Neural cell (in vitro differentiated cells): ENCODE measurements around the gene TRAF2. TPM values are rescaled to one million over a fixed set of nuclear protein-coding genes. Genes with fewer than 3 reads are reported as not detected.

ENCODE experiments used
- H2AFZ ChIP-seq: fragments of 200-600, 300-800 bp; sonication (generic), shearing (Covaris generic); 2 replicates; pipeline ENCODE4 v1.6.0; 2014; ENCODE audit warnings: low read depth, mild to moderate bottlenecking, antibody characterized with exemption, low read length, moderate library complexity
- H3F3A ChIP-seq: fragments of 200-600 bp; shearing (Covaris generic); 2 replicates; pipeline ENCODE4 v1.6.1; 2016; ENCODE audit warnings: mild to moderate bottlenecking, moderate library complexity, mixed read lengths, antibody characterized with exemption, low read length; ENCODE audit not compliant: insufficient read depth, poor library complexity, severe bottlenecking
- H3K27ac ChIP-seq: fragments of 200-600, 300-800 bp; sonication (generic), shearing (Covaris generic); 2 replicates; pipeline ENCODE4 v1.5.1; 2014; ENCODE audit warnings: mild to moderate bottlenecking, low read length, moderate library complexity
- H3K27me3 ChIP-seq: fragments of 300-800, 200-600 bp; sonication (generic), shearing (Covaris generic); 2 replicates; pipeline ENCODE4 v1.6.0; 2014; ENCODE audit warnings: mild to moderate bottlenecking, low read depth, low read length, moderate library complexity; ENCODE audit not compliant: insufficient read depth
- H3K36me3 ChIP-seq: fragments of 300-800, 200-600 bp; sonication (generic), shearing (Covaris generic); 2 replicates; pipeline ENCODE4 v1.5.1; 2014; ENCODE audit warnings: mild to moderate bottlenecking, antibody characterized with exemption, low read length, moderate library complexity; ENCODE audit not compliant: insufficient read depth
- H3K4me2 ChIP-seq: fragments of 300-800, 200-600 bp; sonication (generic), shearing (Covaris generic); 2 replicates; pipeline ENCODE4 v1.6.0; 2014; ENCODE audit warnings: mild to moderate bottlenecking, low read length
- H3K4me3 ChIP-seq: fragments of 300-800, 200-600 bp; sonication (generic), shearing (Covaris generic); 2 replicates; pipeline ENCODE4 v1.5.1; 2014; ENCODE audit warnings: mild to moderate bottlenecking, low read length, moderate library complexity
- H3K79me2 ChIP-seq: fragments of 200-600 bp; shearing (Covaris generic); replicated peaks from 2 replicates; pipeline ENCODE4 v1.6.0; 2014; ENCODE audit warnings: mild to moderate bottlenecking, low read length, moderate library complexity; ENCODE audit not compliant: insufficient read depth
- H3K9ac ChIP-seq: fragments of 300-800, 200-600 bp; sonication (generic), shearing (Covaris generic); 2 replicates; pipeline ENCODE4 v1.6.1; 2016; ENCODE audit warnings: mild to moderate bottlenecking, low read length, mixed read lengths
- H3K9me2 ChIP-seq: fragments of 200-600 bp; shearing (Covaris generic); 2 replicates; pipeline ENCODE4 v1.6.1; 2016; ENCODE audit warnings: mild to moderate bottlenecking, low read length, mixed read lengths; ENCODE audit not compliant: insufficient read depth
- H3K9me3 ChIP-seq: fragments of 200-600, 300-800 bp; sonication (generic), shearing (Covaris generic); 2 replicates; pipeline ENCODE4 v1.6.1; 2016; ENCODE audit warnings: mild to moderate bottlenecking, mixed run types, low read length, moderate library complexity, mixed read lengths
- H4K20me1 ChIP-seq: fragments of 200-600 bp; shearing (Covaris generic); 2 replicates; pipeline ENCODE4 v1.6.1; 2016; ENCODE audit warnings: mild to moderate bottlenecking, mixed run types; ENCODE audit not compliant: insufficient read depth
- CTCF ChIP-seq: fragments of 450-650 bp; IDR thresholded peaks from 2 replicates; pipeline ENCODE4 v1.5.1; 2014; ENCODE audit warnings: antibody characterized with exemption, mild to moderate bottlenecking, moderate library complexity; ENCODE audit not compliant: poor library complexity, severe bottlenecking
- EP300 ChIP-seq: fragments of 450-650 bp; conservative IDR thresholded peaks from 2 replicates; pipeline ENCODE4 v1.6.1; 2014; ENCODE audit warnings: antibody characterized with exemption, mild to moderate bottlenecking, moderate library complexity; ENCODE audit not compliant: poor library complexity, severe bottlenecking
- EZH2 ChIP-seq: fragments of 200-600, 300-800 bp; shearing (Covaris generic), sonication (generic); IDR thresholded peaks from 2 replicates; pipeline ENCODE4 v1.6.1; 2014; ENCODE audit warnings: antibody characterized with exemption, low read length, borderline replicate concordance, mild to moderate bottlenecking; ENCODE audit not compliant: insufficient read depth, poor library complexity, severe bottlenecking
- MXI1 ChIP-seq: fragments of 450-650 bp; conservative IDR thresholded peaks from 2 replicates; pipeline ENCODE4 v1.6.1; 2014; ENCODE audit warnings: antibody characterized with exemption, mild to moderate bottlenecking; ENCODE audit not compliant: poor library complexity, severe bottlenecking
- POLR2AphosphoS5 ChIP-seq: IDR thresholded peaks from 2 replicates; pipeline ENCODE4 v1.6.1; 2012
- RAD21 ChIP-seq: fragments of 450-650 bp; conservative IDR thresholded peaks from 2 replicates; pipeline ENCODE4 v1.6.1; 2014; ENCODE audit warnings: antibody characterized with exemption, mild to moderate bottlenecking, moderate library complexity
- REST ChIP-seq: IDR thresholded peaks from 2 replicates; pipeline ENCODE4 v1.6.1; 2012; ENCODE audit warnings: borderline replicate concordance
- SMC3 ChIP-seq: fragments of 450-650 bp; conservative IDR thresholded peaks from 2 replicates; pipeline ENCODE4 v1.6.1; 2014; ENCODE audit warnings: antibody characterized with exemption, mild to moderate bottlenecking, moderate library complexity; ENCODE audit not compliant: poor library complexity
- TAF1 ChIP-seq: IDR thresholded peaks from 2 replicates; pipeline ENCODE4 v1.6.1; 2012; ENCODE audit warnings: low read depth
- polyA plus RNA-seq: library from polyadenylated mRNA; depleted of rRNA; stranded (reverse); fragments of >200 nt; gene quantifications from 2 replicates; pipeline ENCODE4 v1.2.3, GENCODE V29; 2014

TRAF2 gene
- polyA plus RNA-seq, 1 donor from 2014 or later, result 14.6 TPM

- H3K9me2 ChIP-seq, result no peaks in the 10 kb centered on the region
- H3K27ac ChIP-seq, result no peak overlapping the region
Observed at GRCh38 chr9:136913701-136914438, 27.6 kb downstream of the TRAF2 start.

More at GRCh38 chr9:136913701-136914438, 27.6 kb downstream of the TRAF2 start:
- no peaks in the 10 kb centered on the region for H3K27me3 ChIP-seq
- no peaks in the 10 kb centered on the region for H3K9me3 ChIP-seq
- no peak overlapping the region for H2AFZ ChIP-seq
- H3K4me2 ChIP-seq, result no peak overlapping the region
- no peak overlapping the region for H3K4me3 ChIP-seq
- H4K20me1 ChIP-seq, result no peaks in the 10 kb centered on the region
- H3K9ac ChIP-seq, result no peak overlapping the region
- no peaks in the 10 kb centered on the region for H3K36me3 ChIP-seq
- no peak for TF ChIP-seq EP300
- no peak for TF ChIP-seq CTCF
- no peak for TF ChIP-seq SMC3
- no peak for TF ChIP-seq POLR2AphosphoS5
- no peak for TF ChIP-seq REST
- no peak for TF ChIP-seq MXI1
- no peak for TF ChIP-seq EZH2
- TF ChIP-seq RAD21, result no peak
- TF ChIP-seq TAF1, result no peak
- no peaks in the 10 kb centered on the region for H3F3A ChIP-seq
- no peaks in the 10 kb centered on the region for H3K79me2 ChIP-seq
